ENCODE measurements around the gene CNTLN.

DNA sequence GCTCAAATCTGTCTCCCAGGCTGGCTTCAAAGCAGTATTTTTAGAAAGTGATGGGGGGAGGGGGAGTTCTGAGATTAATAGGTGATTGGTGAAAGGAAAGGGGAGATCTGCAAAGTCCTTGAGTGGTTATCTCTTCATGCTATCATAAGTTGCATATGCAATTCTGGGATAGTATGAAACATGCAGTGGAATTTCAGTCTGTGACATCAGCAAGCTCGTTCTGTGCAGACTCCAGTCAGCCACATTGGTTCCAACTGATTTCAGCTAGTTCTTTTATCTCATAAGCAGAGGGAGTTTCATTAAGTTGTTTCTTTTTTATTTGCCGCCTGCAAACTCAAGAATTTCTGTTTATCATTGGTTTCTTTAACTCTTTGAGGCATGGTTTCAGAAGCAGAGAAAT, 263.5 kb downstream of the CNTLN start:
- TF ChIP-seq ZNF274 (IDR thresholded peaks at IDR 0.05; ENCODE audit: borderline replicate concordance, extremely low read depth, low read length) (no peak), POLR2A (IDR thresholded peaks at IDR 0.05; ENCODE audit: control extremely low read depth in 1 of 2, low read depth in 2 of 2, low read length in 2 of 2) (no peak), KDM4A (IDR thresholded peaks at IDR 0.05; ENCODE audit: low read depth, low read length, severe bottlenecking) (no peak), RAD21 (IDR thresholded peaks at IDR 0.05 in 1 of 2, conservative IDR thresholded peaks at IDR 0.05 in 1 of 2; ENCODE audit: low read depth in 2 of 2, low read length in 2 of 2) (no peak), PHF8 (conservative IDR thresholded peaks at IDR 0.05; ENCODE audit: low read depth, low read length) (no peak)
- TF ChIP-seq, protein P1, sequence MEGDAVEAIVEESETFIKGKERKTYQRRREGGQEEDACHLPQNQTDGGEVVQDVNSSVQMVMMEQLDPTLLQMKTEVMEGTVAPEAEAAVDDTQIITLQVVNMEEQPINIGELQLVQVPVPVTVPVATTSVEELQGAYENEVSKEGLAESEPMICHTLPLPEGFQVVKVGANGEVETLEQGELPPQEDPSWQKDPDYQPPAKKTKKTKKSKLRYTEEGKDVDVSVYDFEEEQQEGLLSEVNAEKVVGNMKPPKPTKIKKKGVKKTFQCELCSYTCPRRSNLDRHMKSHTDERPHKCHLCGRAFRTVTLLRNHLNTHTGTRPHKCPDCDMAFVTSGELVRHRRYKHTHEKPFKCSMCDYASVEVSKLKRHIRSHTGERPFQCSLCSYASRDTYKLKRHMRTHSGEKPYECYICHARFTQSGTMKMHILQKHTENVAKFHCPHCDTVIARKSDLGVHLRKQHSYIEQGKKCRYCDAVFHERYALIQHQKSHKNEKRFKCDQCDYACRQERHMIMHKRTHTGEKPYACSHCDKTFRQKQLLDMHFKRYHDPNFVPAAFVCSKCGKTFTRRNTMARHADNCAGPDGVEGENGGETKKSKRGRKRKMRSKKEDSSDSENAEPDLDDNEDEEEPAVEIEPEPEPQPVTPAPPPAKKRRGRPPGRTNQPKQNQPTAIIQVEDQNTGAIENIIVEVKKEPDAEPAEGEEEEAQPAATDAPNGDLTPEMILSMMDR (IDR thresholded peaks at IDR 0.05; ENCODE audit: control extremely low read depth in 1 of 3, insufficient read depth in 1 of 3, low read depth in 1 of 3, low read length in 3 of 3) = no peak
